Activated T-cell treated with anti-CD3 and anti-CD28 coated beads, Interleukin-2, amount 50 U/mL, for 24 hours (primary cell): Measurements from ENCODE around the gene PAIP2.
"Not testable (repeated sequence)": the region's sequence is repeated elsewhere in the genome, so short reads cannot be mapped to it uniquely, and the experiment has no call there.

ENCODE experiments used
- DNase-seq: peaks from one replicate; pipeline ENCODE4 v3.0.0-alpha.2; 2020
- H3K27ac Mint-ChIP-seq: 2 replicates; pipeline ENCODE4 v1.8.0; 2020; ENCODE audit warnings: mild to moderate bottlenecking, mixed read lengths
- H3K27me3 Mint-ChIP-seq: 2 replicates; pipeline ENCODE4 v1.8.0; 2020; ENCODE audit warnings: mixed read lengths
- H3K36me3 Mint-ChIP-seq: 2 replicates; pipeline ENCODE4 v1.8.0; 2020; ENCODE audit warnings: low read depth, mixed read lengths
- H3K4me1 Mint-ChIP-seq: 2 replicates; pipeline ENCODE4 v1.8.0; 2020; ENCODE audit warnings: low read depth, mixed read lengths
- H3K4me3 Mint-ChIP-seq: 2 replicates; pipeline ENCODE4 v1.8.0; 2020; ENCODE audit warnings: mild to moderate bottlenecking, moderate library complexity, mixed read lengths
- H3K9me3 Mint-ChIP-seq: 2 replicates; pipeline ENCODE4 v1.8.0; 2020; ENCODE audit warnings: mixed read lengths

PAIP2 gene

GRCh38 chr5:139399501-139400121 lies 58.0 kb downstream of the PAIP2 start:
- Mint-ChIP-seq H3K27me3 (no peaks in the 10 kb centered on the region), H3K27ac (peak overlapping the region; percentile 71), H3K36me3 (peaks cover 33% of the 10 kb centered on the region), H3K9me3 (no peaks in the 10 kb centered on the region), H3K4me3 (no peak overlapping the region), H3K4me1 (peaks cover 42% of the 10 kb centered on the region)
- DNase-seq: no peak

- Mint-ChIP-seq H3K4me3 (no peak overlapping the region), H3K36me3 (peaks cover 23% of the 10 kb centered on the region), H3K27ac (no peak overlapping the region), H3K9me3 (no peaks in the 10 kb centered on the region), H3K4me1 (peaks cover 40% of the 10 kb centered on the region), H3K27me3 (no peaks in the 10 kb centered on the region)
- DNase-seq: no peak
These were observed 59.9 kb downstream of the PAIP2 start for GRCh38 chr5:139401546-139401945.

- Mint-ChIP-seq H3K4me1 (peaks cover 38% of the 10 kb centered on the region), H3K36me3 (peaks cover 17% of the 10 kb centered on the region), H3K27me3 (no peaks in the 10 kb centered on the region), H3K9me3 (no peaks in the 10 kb centered on the region), H3K4me3 (peak overlapping the region; percentile 85), H3K27ac (peak overlapping the region; percentile 99)
- DNase-seq: no peak
These were observed 61.0 kb downstream of the PAIP2 start for GRCh38 chr5:139402561-139403158.

- DNase-seq: no peak
- Mint-ChIP-seq H3K36me3 (peaks cover 14% of the 10 kb centered on the region), H3K27ac (peak overlapping the region; percentile 99), H3K9me3 (no peaks in the 10 kb centered on the region), H3K27me3 (no peaks in the 10 kb centered on the region), H3K4me1 (peaks cover 40% of the 10 kb centered on the region), H3K4me3 (peak overlapping the region; percentile 85)
These were observed 61.7 kb downstream of the PAIP2 start for GRCh38 chr5:139403418-139403786.

GRCh38 chr5:139403787-139404483 lies 62.3 kb downstream of the PAIP2 start, which contains the start of gene SPATA24:
Gene SPATA24, minus strand, starts transcription at chr5:139404089. Its CDS starts 29 bp downstream, at chr5:139404060.
- H3K36me3 Mint-ChIP-seq: peaks cover 14% of the 10 kb centered on the region
- H3K27ac Mint-ChIP-seq: peak within 1 kb of the TSS; percentile 99
- H3K4me1 Mint-ChIP-seq: peaks cover 40% of the 10 kb centered on the region
- H3K4me3 Mint-ChIP-seq: peak within 1 kb of the TSS; percentile 85
- no peaks in the 10 kb centered on the region for H3K9me3 Mint-ChIP-seq
- peak; percentile 98 for DNase-seq
- H3K27me3 Mint-ChIP-seq: no peaks in the 10 kb centered on the region

GRCh38 chr5:139404484-139404840 lies 62.8 kb downstream of the PAIP2 start:
- peak overlapping the region; percentile 99 for H3K27ac Mint-ChIP-seq
- peak overlapping the region; percentile 85 for H3K4me3 Mint-ChIP-seq
- H3K27me3 Mint-ChIP-seq: no peaks in the 10 kb centered on the region
- H3K36me3 Mint-ChIP-seq: peaks cover 10% of the 10 kb centered on the region
- H3K9me3 Mint-ChIP-seq: no peaks in the 10 kb centered on the region
- H3K4me1 Mint-ChIP-seq: peaks cover 36% of the 10 kb centered on the region
- no peak for DNase-seq

- no peak overlapping the region for H3K27ac Mint-ChIP-seq
- H3K27me3 Mint-ChIP-seq: no peaks in the 10 kb centered on the region
- H3K4me1 Mint-ChIP-seq: peaks cover 30% of the 10 kb centered on the region
- peaks cover 9% of the 10 kb centered on the region for H3K36me3 Mint-ChIP-seq
- no peak overlapping the region for H3K4me3 Mint-ChIP-seq
- DNase-seq: no peak
- no peaks in the 10 kb centered on the region for H3K9me3 Mint-ChIP-seq
These were observed 65.3 kb downstream of the PAIP2 start for GRCh38 chr5:139406963-139407362.

- Mint-ChIP-seq H3K27ac (no peak overlapping the region), H3K9me3 (no peaks in the 10 kb centered on the region), H3K36me3 (peaks cover 13% of the 10 kb centered on the region), H3K27me3 (no peaks in the 10 kb centered on the region), H3K4me3 (no peak overlapping the region), H3K4me1 (peaks cover 29% of the 10 kb centered on the region)
- DNase-seq: no peak
These were observed 65.9 kb downstream of the PAIP2 start for GRCh38 chr5:139407517-139407916.

- no peaks in the 10 kb centered on the region for H3K9me3 Mint-ChIP-seq
- no peak overlapping the region for H3K27ac Mint-ChIP-seq
- no peak for DNase-seq
- no peaks in the 10 kb centered on the region for H3K27me3 Mint-ChIP-seq
- H3K36me3 Mint-ChIP-seq: peaks cover 20% of the 10 kb centered on the region
- H3K4me3 Mint-ChIP-seq: no peak overlapping the region
- H3K4me1 Mint-ChIP-seq: peaks cover 29% of the 10 kb centered on the region
These were observed 66.5 kb downstream of the PAIP2 start for GRCh38 chr5:139408191-139408590.

GRCh38 chr5:139409116-139409515 lies 67.5 kb downstream of the PAIP2 start:
- not testable (repeated sequence) for H3K4me3 Mint-ChIP-seq, DNase-seq, H3K27ac Mint-ChIP-seq, H3K27me3 Mint-ChIP-seq, H3K9me3 Mint-ChIP-seq
- Mint-ChIP-seq H3K4me1 (peaks cover 32% of the 10 kb centered on the region), H3K36me3 (peaks cover 24% of the 10 kb centered on the region)

- no peak for DNase-seq
- no peaks in the 10 kb centered on the region for H3K27me3 Mint-ChIP-seq
- no peaks in the 10 kb centered on the region for H3K9me3 Mint-ChIP-seq
- no peak overlapping the region for H3K4me3 Mint-ChIP-seq
- peaks cover 36% of the 10 kb centered on the region for H3K4me1 Mint-ChIP-seq
- H3K27ac Mint-ChIP-seq: no peak overlapping the region
- H3K36me3 Mint-ChIP-seq: peaks cover 33% of the 10 kb centered on the region
These were observed 68.7 kb downstream of the PAIP2 start for GRCh38 chr5:139410121-139410992.

GRCh38 chr5:139410993-139411828 lies 69.6 kb downstream of the PAIP2 start:
- Mint-ChIP-seq H3K9me3 (no peaks in the 10 kb centered on the region), H3K27ac (no peak overlapping the region), H3K4me1 (peaks cover 45% of the 10 kb centered on the region), H3K4me3 (no peak overlapping the region), H3K36me3 (peaks cover 39% of the 10 kb centered on the region), H3K27me3 (no peaks in the 10 kb centered on the region)
- DNase-seq: no peak

GRCh38 chr5:139413153-139413552 lies 71.5 kb downstream of the PAIP2 start:
- peaks cover 53% of the 10 kb centered on the region for H3K4me1 Mint-ChIP-seq
- no peak overlapping the region for H3K4me3 Mint-ChIP-seq
- no peaks in the 10 kb centered on the region for H3K27me3 Mint-ChIP-seq
- DNase-seq: no peak
- peaks cover 58% of the 10 kb centered on the region for H3K36me3 Mint-ChIP-seq
- no peaks in the 10 kb centered on the region for H3K9me3 Mint-ChIP-seq
- H3K27ac Mint-ChIP-seq: peak overlapping the region; percentile 99

GRCh38 chr5:139413963-139414362 lies 72.3 kb downstream of the PAIP2 start:
- DNase-seq: no peak
- Mint-ChIP-seq H3K36me3 (peaks cover 66% of the 10 kb centered on the region), H3K9me3 (no peaks in the 10 kb centered on the region), H3K4me3 (peak overlapping the region; percentile 56), H3K27ac (peak overlapping the region; percentile 99), H3K27me3 (no peaks in the 10 kb centered on the region), H3K4me1 (peaks cover 56% of the 10 kb centered on the region)
